CD4-positive, alpha-beta T cell treated with Interleukin-4 for 4 hours (primary cell): ENCODE results near the gene ATP11A.

Source experiments
- DNase-seq: peaks from one replicate; pipeline ENCODE4 v3.0.0-alpha.2; 2020

Gene ATP11A

GRCh38 chr13:112916296-112916695 lies 226.5 kb downstream of the ATP11A start:
- DNase-seq, result no peak

GRCh38 chr13:112917056-112917664 lies 227.3 kb downstream of the ATP11A start:
- DNase-seq, result no peak

- no peak for DNase-seq
Observed at GRCh38 chr13:112917737-112918136, 227.9 kb downstream of the ATP11A start.

- no peak for DNase-seq
Observed at GRCh38 chr13:112918266-112918665, 228.4 kb downstream of the ATP11A start.

- DNase-seq, result no peak
Observed at GRCh38 chr13:112918746-112919145, 228.9 kb downstream of the ATP11A start.

- DNase-seq, result no peak
Observed at GRCh38 chr13:112923962-112924361, 234.1 kb downstream of the ATP11A start.

- no peak for DNase-seq
Observed at GRCh38 chr13:112924365-112924764, 234.5 kb downstream of the ATP11A start.

GRCh38 chr13:112926003-112926402 lies 236.2 kb downstream of the ATP11A start:
- no peak for DNase-seq

GRCh38 chr13:112926993-112927392 lies 237.2 kb downstream of the ATP11A start:
- no peak for DNase-seq

- DNase-seq, result no peak
Observed at GRCh38 chr13:112928020-112928971, 238.5 kb downstream of the ATP11A start.

GRCh38 chr13:112928972-112929782 lies 239.3 kb downstream of the ATP11A start:
- DNase-seq, result no peak

- DNase-seq, result no peak
Observed at GRCh38 chr13:112929783-112930055, 239.9 kb downstream of the ATP11A start.

GRCh38 chr13:112930192-112930591 lies 240.4 kb downstream of the ATP11A start:
- no peak for DNase-seq

- DNase-seq, result no peak
Observed at GRCh38 chr13:112931028-112931934, 241.4 kb downstream of the ATP11A start.

- DNase-seq, result no peak
Observed at GRCh38 chr13:112932971-112933370, 243.1 kb downstream of the ATP11A start.

- DNase-seq, result no peak
Observed at GRCh38 chr13:112933649-112934048, 243.8 kb downstream of the ATP11A start.

- no peak for DNase-seq
Observed at GRCh38 chr13:112934078-112934477, 244.2 kb downstream of the ATP11A start.
